ENCODE measurements around the gene KIAA1549.

KIAA1549 gene

DNA sequence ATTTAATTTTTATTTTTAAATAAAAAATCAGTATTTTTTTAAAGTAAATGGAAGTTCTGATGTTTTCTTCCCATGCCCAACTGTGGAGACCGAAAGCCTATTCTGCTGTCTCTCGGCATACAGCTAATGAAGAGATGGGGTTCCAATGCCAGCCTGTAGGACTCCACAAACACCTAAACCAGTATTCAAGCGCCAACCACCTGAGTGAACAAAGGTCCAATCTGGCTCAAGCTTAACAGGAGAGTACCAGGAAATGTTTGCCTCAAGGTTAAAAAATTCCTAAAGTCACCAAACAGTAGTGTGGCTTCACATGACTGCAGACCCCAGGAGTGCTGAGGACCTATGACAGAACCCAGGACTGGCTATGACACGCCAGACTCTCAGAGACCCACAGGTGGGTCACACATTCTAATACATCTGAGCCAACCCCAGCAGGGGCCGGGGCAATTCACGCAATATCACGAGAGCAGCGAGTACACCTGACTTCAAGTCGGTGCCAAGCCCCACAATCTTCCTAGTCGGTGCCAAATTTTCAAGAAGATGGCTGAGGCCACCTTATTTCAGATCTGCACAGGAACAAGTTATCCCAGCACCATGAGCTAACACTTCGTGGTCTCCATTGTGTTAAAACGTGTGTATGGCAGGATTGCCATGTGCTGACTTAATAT, 31.6 kb downstream of the KIAA1549 start:
- no peaks in the 10 kb centered on the region for H3K36me3 ChIP-seq (ENCODE audit: low read length)
- H3K27me3 ChIP-seq (ENCODE audit: low read length) = no peaks in the 10 kb centered on the region
- no peaks in the 10 kb centered on the region for H3F3A ChIP-seq (ENCODE audit: insufficient read depth)
- H2AFZ ChIP-seq (ENCODE audit: low read depth, low read length, severe bottlenecking) = no peak overlapping the region
- H3K27ac ChIP-seq (ENCODE audit: low read depth, low read length) = no peak overlapping the region
- TF ChIP-seq, protein P1, sequence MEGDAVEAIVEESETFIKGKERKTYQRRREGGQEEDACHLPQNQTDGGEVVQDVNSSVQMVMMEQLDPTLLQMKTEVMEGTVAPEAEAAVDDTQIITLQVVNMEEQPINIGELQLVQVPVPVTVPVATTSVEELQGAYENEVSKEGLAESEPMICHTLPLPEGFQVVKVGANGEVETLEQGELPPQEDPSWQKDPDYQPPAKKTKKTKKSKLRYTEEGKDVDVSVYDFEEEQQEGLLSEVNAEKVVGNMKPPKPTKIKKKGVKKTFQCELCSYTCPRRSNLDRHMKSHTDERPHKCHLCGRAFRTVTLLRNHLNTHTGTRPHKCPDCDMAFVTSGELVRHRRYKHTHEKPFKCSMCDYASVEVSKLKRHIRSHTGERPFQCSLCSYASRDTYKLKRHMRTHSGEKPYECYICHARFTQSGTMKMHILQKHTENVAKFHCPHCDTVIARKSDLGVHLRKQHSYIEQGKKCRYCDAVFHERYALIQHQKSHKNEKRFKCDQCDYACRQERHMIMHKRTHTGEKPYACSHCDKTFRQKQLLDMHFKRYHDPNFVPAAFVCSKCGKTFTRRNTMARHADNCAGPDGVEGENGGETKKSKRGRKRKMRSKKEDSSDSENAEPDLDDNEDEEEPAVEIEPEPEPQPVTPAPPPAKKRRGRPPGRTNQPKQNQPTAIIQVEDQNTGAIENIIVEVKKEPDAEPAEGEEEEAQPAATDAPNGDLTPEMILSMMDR (IDR thresholded peaks at IDR 0.05; ENCODE audit: insufficient read depth, low read length, poor library complexity, severe bottlenecking) = no peak
- TF ChIP-seq EZH2phosphoT487 (conservative IDR thresholded peaks at IDR 0.05; ENCODE audit: low read length) = no peak
- no peaks in the 10 kb centered on the region for H3K79me2 ChIP-seq (ENCODE audit: insufficient read depth, low read length)
- H3K4me2 ChIP-seq (ENCODE audit: low read depth, low read length, poor library complexity, severe bottlenecking) = no peak overlapping the region
- no peaks in the 10 kb centered on the region for H4K20me1 ChIP-seq (ENCODE audit: low read depth, low read length)
- no peak overlapping the region for H3K4me3 ChIP-seq (ENCODE audit: insufficient read depth, low read length, poor library complexity, severe bottlenecking)
- H3K9me3 ChIP-seq (ENCODE audit: insufficient read depth, low read length) = no peaks in the 10 kb centered on the region
- H3K9me2 ChIP-seq (replicated peaks; ENCODE audit: insufficient read depth, low read length) = no peaks in the 10 kb centered on the region
- no peak overlapping the region for H3K9ac ChIP-seq (ENCODE audit: low read length)

DNA sequence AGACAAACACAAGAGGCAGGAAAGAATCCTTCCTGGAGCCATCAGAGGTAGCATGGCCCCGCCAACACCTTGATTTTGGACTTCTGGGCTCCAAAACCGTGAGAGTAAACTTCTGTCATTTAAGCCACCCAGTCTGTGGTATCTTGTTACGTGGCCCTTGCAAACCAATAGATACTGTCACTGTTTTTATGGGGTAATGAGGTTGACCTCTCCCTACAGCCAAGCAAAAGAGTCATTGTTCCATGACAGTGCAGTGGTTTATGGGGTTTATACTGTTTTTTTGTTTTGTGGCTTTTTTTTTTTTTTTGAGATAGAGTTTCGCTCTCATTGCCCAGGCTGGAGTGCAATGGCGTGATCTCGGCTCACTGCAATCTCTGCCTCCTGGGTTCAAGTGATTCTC, 32.8 kb downstream of the KIAA1549 start:
- H3K4me2 ChIP-seq (ENCODE audit: low read depth, low read length, poor library complexity, severe bottlenecking) = no peak overlapping the region
- H3K9me3 ChIP-seq (ENCODE audit: insufficient read depth, low read length) = no peaks in the 10 kb centered on the region
- TF ChIP-seq, protein P1 (IDR thresholded peaks at IDR 0.05; ENCODE audit: insufficient read depth, low read length, poor library complexity, severe bottlenecking) = no peak
- TF ChIP-seq EZH2phosphoT487 (conservative IDR thresholded peaks at IDR 0.05; ENCODE audit: low read length) = no peak
- H4K20me1 ChIP-seq (ENCODE audit: low read depth, low read length) = no peaks in the 10 kb centered on the region
- H3K79me2 ChIP-seq (ENCODE audit: insufficient read depth, low read length) = no peaks in the 10 kb centered on the region
- no peak overlapping the region for H3K4me3 ChIP-seq (ENCODE audit: insufficient read depth, low read length, poor library complexity, severe bottlenecking)
- H2AFZ ChIP-seq (ENCODE audit: low read depth, low read length, severe bottlenecking) = no peak overlapping the region
- no peaks in the 10 kb centered on the region for H3K36me3 ChIP-seq (ENCODE audit: low read length)
- no peaks in the 10 kb centered on the region for H3K27me3 ChIP-seq (ENCODE audit: low read length)
- no peak overlapping the region for H3K9ac ChIP-seq (ENCODE audit: low read length)
- no peaks in the 10 kb centered on the region for H3F3A ChIP-seq (ENCODE audit: insufficient read depth)
- H3K9me2 ChIP-seq (replicated peaks; ENCODE audit: insufficient read depth, low read length) = no peaks in the 10 kb centered on the region
- H3K27ac ChIP-seq (ENCODE audit: low read depth, low read length) = no peak overlapping the region

DNA sequence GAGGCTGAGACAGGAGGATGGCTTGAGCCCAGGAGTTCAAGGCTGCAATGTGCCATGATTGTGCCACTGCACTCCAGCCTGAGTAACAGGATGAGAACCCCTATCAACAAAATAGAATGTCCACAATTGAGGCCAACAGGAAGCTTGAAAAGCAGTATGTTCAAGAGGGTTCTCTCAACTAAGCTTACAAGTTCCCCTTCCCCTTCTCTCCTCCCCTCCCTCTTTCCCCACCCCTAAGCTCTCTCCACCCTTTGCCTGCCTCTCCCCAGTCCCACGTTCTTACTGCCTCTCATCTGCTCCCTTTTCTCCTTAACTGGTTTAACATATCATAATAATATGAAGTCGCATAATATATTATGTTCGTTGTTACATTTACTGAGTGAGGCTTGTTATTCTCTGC, 35.4 kb downstream of the KIAA1549 start:
- no peaks in the 10 kb centered on the region for H3K27me3 ChIP-seq (ENCODE audit: low read length)
- H3K9me2 ChIP-seq (replicated peaks; ENCODE audit: insufficient read depth, low read length) = no peaks in the 10 kb centered on the region
- no peak overlapping the region for H3K27ac ChIP-seq (ENCODE audit: low read depth, low read length)
- no peaks in the 10 kb centered on the region for H3K36me3 ChIP-seq (ENCODE audit: low read length)
- no peak overlapping the region for H3K9ac ChIP-seq (ENCODE audit: low read length)
- H3K4me3 ChIP-seq (ENCODE audit: insufficient read depth, low read length, poor library complexity, severe bottlenecking) = no peak overlapping the region
- H3K79me2 ChIP-seq (ENCODE audit: insufficient read depth, low read length) = no peaks in the 10 kb centered on the region
- no peak overlapping the region for H3K4me2 ChIP-seq (ENCODE audit: low read depth, low read length, poor library complexity, severe bottlenecking)
- TF ChIP-seq, protein P1 (IDR thresholded peaks at IDR 0.05; ENCODE audit: insufficient read depth, low read length, poor library complexity, severe bottlenecking) = no peak
- no peak for TF ChIP-seq EZH2phosphoT487 (conservative IDR thresholded peaks at IDR 0.05; ENCODE audit: low read length)
- no peaks in the 10 kb centered on the region for H4K20me1 ChIP-seq (ENCODE audit: low read depth, low read length)
- no peak overlapping the region for H2AFZ ChIP-seq (ENCODE audit: low read depth, low read length, severe bottlenecking)
- H3K9me3 ChIP-seq (ENCODE audit: insufficient read depth, low read length) = no peaks in the 10 kb centered on the region
- H3F3A ChIP-seq (ENCODE audit: insufficient read depth) = no peaks in the 10 kb centered on the region
